PFSK-1 (cell line): Measurements from ENCODE around the gene LENEP.

Source experiments
- FOXP2 ChIP-seq: optimal IDR thresholded peaks from 2 replicates; pipeline ENCODE3; 2011; ENCODE audit warnings: borderline replicate concordance, control low read depth, inconsistent platforms; ENCODE audit not compliant: insufficient read depth; ENCODE audit errors: extremely low read length, extremely low read depth
- POLR2AphosphoS5 ChIP-seq: IDR thresholded peaks from 2 replicates; pipeline ENCODE4 v1.6.1; 2012; ENCODE audit warnings: low read depth, mild to moderate bottlenecking, control low read depth, low read length, moderate library complexity
- SIN3A ChIP-seq: IDR thresholded peaks from 2 replicates; pipeline ENCODE4 v1.6.1; 2012; ENCODE audit warnings: mild to moderate bottlenecking, low read length, moderate library complexity, borderline replicate concordance; ENCODE audit not compliant: insufficient read depth
- TAF1 ChIP-seq: IDR thresholded peaks from 2 replicates; pipeline ENCODE4 v1.6.1; 2012; ENCODE audit warnings: low read length, control low read depth, borderline replicate concordance; ENCODE audit not compliant: insufficient read depth
- TF ChIP-seq, protein P1 (sequence below), 2 experiments: IDR thresholded peaks; 2 replicates each; pipeline versions ENCODE4 v1.6.1 to v1.8.0; 2011 to 2012; ENCODE audit warnings: low read depth in 2 of 2, low read length in 2 of 2, control low read depth in 1 of 2, inconsistent platforms in 1 of 2, mild to moderate bottlenecking in 1 of 2, moderate library complexity in 1 of 2; ENCODE audit not compliant: insufficient read depth in 1 of 2

The LENEP gene

DNA sequence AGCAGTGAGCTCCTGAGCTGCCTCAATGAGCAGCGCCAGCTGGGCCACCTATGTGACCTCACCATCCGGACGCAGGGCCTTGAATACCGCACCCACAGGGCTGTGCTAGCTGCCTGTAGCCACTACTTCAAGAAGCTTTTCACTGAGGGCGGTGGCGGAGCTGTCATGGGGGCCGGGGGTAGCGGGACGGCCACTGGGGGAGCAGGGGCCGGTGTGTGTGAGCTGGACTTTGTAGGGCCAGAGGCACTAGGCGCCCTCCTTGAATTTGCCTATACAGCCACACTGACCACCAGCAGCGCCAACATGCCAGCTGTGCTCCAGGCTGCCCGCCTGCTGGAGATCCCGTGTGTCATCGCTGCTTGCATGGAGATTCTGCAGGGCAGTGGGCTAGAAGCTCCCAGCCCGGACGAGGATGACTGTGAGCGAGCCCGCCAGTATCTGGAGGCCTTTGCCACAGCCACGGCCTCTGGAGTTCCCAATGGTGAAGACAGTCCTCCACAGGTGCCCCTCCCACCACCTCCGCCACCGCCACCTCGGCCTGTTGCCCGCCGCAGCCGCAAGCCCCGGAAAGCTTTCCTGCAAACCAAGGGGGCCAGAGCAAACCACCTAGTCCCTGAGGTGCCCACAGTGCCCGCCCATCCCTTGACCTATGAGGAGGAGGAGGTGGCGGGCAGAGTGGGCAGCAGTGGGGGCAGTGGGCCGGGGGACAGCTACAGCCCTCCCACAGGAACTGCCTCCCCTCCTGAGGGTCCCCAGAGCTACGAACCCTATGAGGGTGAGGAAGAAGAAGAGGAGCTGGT is 21.5 kb downstream of the LENEP start:
- TF ChIP-seq TAF1 = no peak
- no peak for TF ChIP-seq POLR2AphosphoS5
- no peak for TF ChIP-seq SIN3A

DNA sequence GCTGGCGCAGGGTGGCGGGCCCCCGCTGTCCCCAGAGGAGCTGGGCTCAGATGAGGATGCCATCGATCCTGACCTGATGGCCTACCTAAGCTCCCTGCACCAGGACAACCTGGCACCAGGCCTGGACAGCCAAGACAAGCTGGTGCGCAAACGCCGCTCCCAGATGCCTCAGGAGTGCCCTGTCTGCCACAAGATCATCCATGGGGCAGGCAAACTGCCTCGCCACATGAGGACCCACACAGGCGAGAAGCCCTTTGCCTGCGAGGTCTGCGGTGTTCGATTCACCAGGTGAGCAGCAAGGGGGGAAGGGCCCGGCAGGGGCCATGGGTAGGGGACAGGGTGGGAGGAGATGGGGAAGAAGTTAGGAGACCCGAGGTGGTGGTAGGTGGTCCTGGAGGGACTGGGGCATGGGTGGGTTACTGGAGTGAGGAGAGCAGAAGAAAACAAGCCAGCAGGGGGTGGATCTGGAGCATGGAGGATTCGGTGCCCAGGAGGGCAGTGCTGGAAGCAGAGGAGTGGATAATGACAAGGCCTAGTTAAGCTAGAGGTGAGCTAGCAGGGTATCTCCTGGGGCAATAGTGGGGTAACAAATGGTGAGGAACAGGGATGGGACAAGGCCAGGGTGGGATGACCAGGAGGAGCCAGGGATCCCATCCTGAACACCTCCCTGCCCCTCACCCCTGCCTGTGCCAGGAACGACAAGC is 22.3 kb downstream of the LENEP start:
- TF ChIP-seq, protein P1, sequence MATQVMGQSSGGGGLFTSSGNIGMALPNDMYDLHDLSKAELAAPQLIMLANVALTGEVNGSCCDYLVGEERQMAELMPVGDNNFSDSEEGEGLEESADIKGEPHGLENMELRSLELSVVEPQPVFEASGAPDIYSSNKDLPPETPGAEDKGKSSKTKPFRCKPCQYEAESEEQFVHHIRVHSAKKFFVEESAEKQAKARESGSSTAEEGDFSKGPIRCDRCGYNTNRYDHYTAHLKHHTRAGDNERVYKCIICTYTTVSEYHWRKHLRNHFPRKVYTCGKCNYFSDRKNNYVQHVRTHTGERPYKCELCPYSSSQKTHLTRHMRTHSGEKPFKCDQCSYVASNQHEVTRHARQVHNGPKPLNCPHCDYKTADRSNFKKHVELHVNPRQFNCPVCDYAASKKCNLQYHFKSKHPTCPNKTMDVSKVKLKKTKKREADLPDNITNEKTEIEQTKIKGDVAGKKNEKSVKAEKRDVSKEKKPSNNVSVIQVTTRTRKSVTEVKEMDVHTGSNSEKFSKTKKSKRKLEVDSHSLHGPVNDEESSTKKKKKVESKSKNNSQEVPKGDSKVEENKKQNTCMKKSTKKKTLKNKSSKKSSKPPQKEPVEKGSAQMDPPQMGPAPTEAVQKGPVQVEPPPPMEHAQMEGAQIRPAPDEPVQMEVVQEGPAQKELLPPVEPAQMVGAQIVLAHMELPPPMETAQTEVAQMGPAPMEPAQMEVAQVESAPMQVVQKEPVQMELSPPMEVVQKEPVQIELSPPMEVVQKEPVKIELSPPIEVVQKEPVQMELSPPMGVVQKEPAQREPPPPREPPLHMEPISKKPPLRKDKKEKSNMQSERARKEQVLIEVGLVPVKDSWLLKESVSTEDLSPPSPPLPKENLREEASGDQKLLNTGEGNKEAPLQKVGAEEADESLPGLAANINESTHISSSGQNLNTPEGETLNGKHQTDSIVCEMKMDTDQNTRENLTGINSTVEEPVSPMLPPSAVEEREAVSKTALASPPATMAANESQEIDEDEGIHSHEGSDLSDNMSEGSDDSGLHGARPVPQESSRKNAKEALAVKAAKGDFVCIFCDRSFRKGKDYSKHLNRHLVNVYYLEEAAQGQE (IDR thresholded peaks at IDR 0.05; ENCODE audit: insufficient read depth in 1 of 2, low read depth in 2 of 2, low read length in 2 of 2) = no peak
- no peak for TF ChIP-seq FOXP2
- TF ChIP-seq TAF1 = no peak
- TF ChIP-seq POLR2AphosphoS5 = no peak
- TF ChIP-seq SIN3A = no peak

DNA sequence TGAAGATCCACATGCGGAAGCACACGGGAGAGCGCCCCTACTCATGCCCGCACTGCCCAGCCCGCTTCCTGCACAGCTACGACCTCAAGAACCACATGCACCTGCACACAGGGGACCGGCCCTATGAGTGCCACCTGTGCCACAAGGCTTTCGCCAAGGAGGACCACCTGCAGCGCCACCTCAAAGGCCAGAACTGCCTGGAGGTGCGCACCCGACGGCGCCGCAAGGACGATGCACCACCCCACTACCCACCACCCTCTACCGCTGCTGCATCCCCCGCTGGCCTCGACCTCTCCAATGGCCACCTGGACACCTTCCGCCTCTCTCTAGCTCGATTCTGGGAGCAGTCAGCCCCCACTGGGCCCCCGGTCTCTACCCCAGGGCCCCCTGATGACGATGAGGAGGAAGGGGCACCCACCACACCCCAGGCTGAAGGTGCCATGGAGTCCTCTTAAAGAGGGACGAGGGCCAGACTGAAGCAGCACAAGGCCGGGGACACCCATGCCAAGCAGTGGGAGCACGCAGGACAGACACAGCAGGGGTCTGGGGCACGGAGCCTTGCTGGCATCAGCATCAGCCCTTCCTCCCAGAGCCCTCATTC is 22.9 kb downstream of the LENEP start:
- no peak; the same call in 1 of the 2 replicates for TF ChIP-seq POLR2AphosphoS5
- TF ChIP-seq SIN3A = no peak
- TF ChIP-seq FOXP2 = no peak
- TF ChIP-seq TAF1 = no peak
- TF ChIP-seq, protein P1 (IDR thresholded peaks at IDR 0.05; ENCODE audit: insufficient read depth in 1 of 2, low read depth in 2 of 2, low read length in 2 of 2) = no peak

DNA sequence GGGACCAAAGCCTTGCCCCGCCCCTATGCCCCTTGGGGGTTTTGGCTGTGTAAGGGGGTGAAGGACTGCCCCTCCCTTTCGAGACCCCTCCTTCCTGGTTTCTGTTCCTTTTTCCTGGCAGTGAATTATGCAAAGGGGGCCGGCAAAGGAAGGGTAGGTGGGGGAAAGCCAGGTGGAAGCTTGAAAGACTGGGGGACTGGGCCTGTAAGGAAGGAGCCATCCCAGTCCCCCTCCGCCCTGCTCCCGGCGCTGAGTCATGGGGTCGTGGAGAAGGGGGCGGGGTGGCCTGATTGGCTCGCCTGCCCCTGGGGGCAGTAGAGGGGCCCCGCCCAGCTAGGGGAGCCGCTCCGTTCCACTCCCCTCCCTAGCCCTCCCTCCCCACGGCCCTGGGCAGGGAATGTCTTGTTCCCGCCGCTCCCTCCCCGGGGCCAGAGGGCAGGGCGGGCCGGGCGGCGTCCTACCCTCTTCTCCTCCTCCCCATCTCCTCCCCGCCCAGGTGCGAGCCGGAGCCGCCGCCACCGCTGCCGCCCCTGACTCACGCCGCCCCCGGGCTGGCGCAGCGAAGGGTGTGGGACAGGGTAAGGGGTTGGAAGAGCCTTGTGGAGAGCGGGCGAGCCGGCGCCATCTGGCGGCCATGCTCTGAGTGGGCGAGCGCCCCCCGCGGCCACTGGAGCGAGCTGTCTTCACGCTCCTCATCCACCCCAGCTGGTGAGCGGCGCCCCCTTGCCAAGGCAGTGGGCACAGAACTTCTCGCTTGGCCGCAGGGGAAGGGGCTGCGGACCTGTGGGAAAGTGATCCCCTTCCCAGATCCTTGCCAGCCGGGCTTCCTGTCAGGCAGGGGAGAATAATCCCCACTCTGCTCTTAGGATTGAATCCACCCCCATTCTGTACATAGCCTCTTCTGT is 23.9 kb downstream of the LENEP start:
- TF ChIP-seq SIN3A (no peak), TAF1 (no peak), POLR2AphosphoS5 (peak; percentile 66), FOXP2 (peak; percentile 95)
- TF ChIP-seq, protein P1 (IDR thresholded peaks at IDR 0.05; ENCODE audit: insufficient read depth in 1 of 2, low read depth in 2 of 2, low read length in 2 of 2) = no peak

DNA sequence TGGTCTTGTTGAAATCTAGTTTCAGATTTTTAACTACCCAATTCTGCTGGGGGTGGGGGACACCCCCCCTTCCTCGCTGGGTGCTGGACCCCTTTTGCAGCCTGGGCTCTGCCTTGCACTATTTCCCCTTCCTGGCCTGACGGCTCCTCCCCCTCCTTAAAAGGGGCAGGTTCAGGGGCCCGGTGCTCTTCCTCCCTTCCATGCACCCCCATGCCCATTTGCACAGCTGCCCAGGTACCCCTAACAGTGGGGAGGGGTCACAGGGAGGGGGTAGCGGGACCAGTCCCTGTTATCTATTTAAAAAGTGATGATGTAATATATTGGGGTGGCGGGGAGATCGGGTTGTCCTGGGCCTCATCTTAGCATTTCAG is 24.5 kb downstream of the LENEP start:
- no peak for TF ChIP-seq SIN3A
- TF ChIP-seq FOXP2 = no peak
- no peak for TF ChIP-seq TAF1
- TF ChIP-seq, protein P1 (IDR thresholded peaks at IDR 0.05; ENCODE audit: insufficient read depth in 1 of 2, low read depth in 2 of 2, low read length in 2 of 2) = no peak
- TF ChIP-seq POLR2AphosphoS5 = no peak
